DOHH2 (cell line): ENCODE measurements around the gene PAK5.

Source experiments
- H3F3A ChIP-seq: fragments of 200-600 bp; sonication (generic), shearing (Covaris generic); 2 replicates; pipeline ENCODE4 v1.6.0; 2016; ENCODE audit warnings: antibody characterized with exemption, mild to moderate bottlenecking; ENCODE audit not compliant: control insufficient read depth, insufficient read depth
- H3K27ac ChIP-seq: fragments of 200-600 bp; sonication (generic); 2 replicates; pipeline ENCODE4 v1.5.1; 2014; ENCODE audit warnings: low read depth, mild to moderate bottlenecking, low read length, moderate library complexity
- H3K27me3 ChIP-seq: fragments of 200-600 bp; sonication (generic); 2 replicates; pipeline ENCODE4 v1.6.1; 2014; ENCODE audit warnings: mild to moderate bottlenecking, low read length, mixed read lengths; ENCODE audit not compliant: control insufficient read depth
- H3K36me3 ChIP-seq: fragments of 200-600 bp; sonication (generic); 2 replicates; pipeline ENCODE4 v1.6.1; 2014; ENCODE audit warnings: mild to moderate bottlenecking, low read length, moderate library complexity, mixed read lengths; ENCODE audit not compliant: control insufficient read depth
- H3K4me1 ChIP-seq: fragments of 200-600 bp; sonication (generic); 2 replicates; pipeline ENCODE4 v1.6.1; 2014; ENCODE audit warnings: mild to moderate bottlenecking, low read length, mixed read lengths; ENCODE audit not compliant: control insufficient read depth
- H3K4me2 ChIP-seq: fragments of 200-600 bp; sonication (generic); 2 replicates; pipeline ENCODE4 v1.6.0; 2014; ENCODE audit warnings: mild to moderate bottlenecking, low read length, moderate library complexity
- H3K4me3 ChIP-seq: fragments of 200-600 bp; sonication (generic); 2 replicates; pipeline ENCODE4 v1.5.1; 2014; ENCODE audit warnings: mild to moderate bottlenecking, low read length, mixed read lengths
- H3K79me2 ChIP-seq: fragments of 200-600 bp; sonication (generic); 2 replicates; pipeline ENCODE4 v1.6.1; 2014; ENCODE audit warnings: mild to moderate bottlenecking, low read length, mixed read lengths; ENCODE audit not compliant: control insufficient read depth
- H3K9me2 ChIP-seq: fragments of 200-600 bp; sonication (generic); replicated peaks from 2 replicates; pipeline ENCODE4 v1.6.1; 2014; ENCODE audit warnings: mild to moderate bottlenecking, low read length, mixed read lengths; ENCODE audit not compliant: control insufficient read depth
- H3K9me3 ChIP-seq: fragments of 200-600 bp; sonication (generic); 2 replicates; pipeline ENCODE4 v1.6.1; 2014; ENCODE audit warnings: antibody characterized with exemption, low read length, mixed read lengths; ENCODE audit not compliant: control insufficient read depth, insufficient read depth
- H4K20me1 ChIP-seq: fragments of 200-600 bp; sonication (generic); 2 replicates; pipeline ENCODE4 v1.6.0; 2014; ENCODE audit warnings: low read depth, mild to moderate bottlenecking, antibody characterized with exemption, low read length, moderate library complexity; ENCODE audit not compliant: control insufficient read depth, insufficient read depth
- EZH2phosphoT487 ChIP-seq: fragments of 200-600 bp; sonication (generic); IDR thresholded peaks from 2 replicates; pipeline ENCODE4 v1.6.1; 2017; ENCODE audit warnings: borderline replicate concordance, mild to moderate bottlenecking, antibody characterized with exemption, low read length, moderate library complexity, mixed read lengths
- TF ChIP-seq, protein P1 (sequence below): fragments of 200-600 bp; sonication (generic); IDR thresholded peaks from one replicate; pipeline ENCODE4 v1.5.1; 2014; ENCODE audit warnings: antibody characterized with exemption, mild to moderate bottlenecking, low read depth, low read length; ENCODE audit not compliant: poor library complexity, severe bottlenecking

The PAK5 gene

DNA sequence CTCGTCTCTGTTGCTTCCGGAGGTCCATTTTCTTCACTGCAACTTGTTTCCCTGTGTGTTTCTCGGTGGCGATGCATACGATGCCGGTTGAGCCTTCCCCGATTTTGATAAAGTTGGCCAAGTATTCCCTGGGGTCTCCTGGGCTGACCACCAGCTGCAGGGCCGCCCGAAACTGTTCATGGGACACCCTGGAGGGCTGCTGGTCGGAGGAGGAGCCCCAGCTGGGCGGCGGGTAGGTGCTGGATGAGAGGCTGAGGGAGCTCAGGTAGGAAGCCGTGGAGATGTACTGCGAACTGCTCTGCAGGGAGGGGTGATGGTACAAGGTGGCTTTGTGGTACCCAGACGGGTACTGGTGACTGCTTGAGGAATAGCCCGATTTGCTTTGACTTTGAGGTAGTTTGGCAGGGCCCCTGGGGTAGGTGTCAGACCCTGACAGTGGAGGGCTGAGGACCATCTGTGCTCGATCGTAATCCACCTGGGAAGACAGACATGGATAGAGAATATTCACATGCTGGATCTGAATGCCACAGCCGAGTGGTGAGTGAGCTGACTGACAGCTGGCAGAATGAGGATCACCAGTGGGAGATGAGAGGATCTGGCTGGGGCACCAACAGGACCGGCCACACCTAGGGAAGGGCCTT, 272.8 kb downstream of the PAK5 start:
- TF ChIP-seq, protein P1, sequence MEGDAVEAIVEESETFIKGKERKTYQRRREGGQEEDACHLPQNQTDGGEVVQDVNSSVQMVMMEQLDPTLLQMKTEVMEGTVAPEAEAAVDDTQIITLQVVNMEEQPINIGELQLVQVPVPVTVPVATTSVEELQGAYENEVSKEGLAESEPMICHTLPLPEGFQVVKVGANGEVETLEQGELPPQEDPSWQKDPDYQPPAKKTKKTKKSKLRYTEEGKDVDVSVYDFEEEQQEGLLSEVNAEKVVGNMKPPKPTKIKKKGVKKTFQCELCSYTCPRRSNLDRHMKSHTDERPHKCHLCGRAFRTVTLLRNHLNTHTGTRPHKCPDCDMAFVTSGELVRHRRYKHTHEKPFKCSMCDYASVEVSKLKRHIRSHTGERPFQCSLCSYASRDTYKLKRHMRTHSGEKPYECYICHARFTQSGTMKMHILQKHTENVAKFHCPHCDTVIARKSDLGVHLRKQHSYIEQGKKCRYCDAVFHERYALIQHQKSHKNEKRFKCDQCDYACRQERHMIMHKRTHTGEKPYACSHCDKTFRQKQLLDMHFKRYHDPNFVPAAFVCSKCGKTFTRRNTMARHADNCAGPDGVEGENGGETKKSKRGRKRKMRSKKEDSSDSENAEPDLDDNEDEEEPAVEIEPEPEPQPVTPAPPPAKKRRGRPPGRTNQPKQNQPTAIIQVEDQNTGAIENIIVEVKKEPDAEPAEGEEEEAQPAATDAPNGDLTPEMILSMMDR, result no peak
- TF ChIP-seq EZH2phosphoT487, result no peak
- no peaks in the 10 kb centered on the region for H3K9me2 ChIP-seq
- H4K20me1 ChIP-seq, result no peaks in the 10 kb centered on the region
- no peak overlapping the region for H3K27ac ChIP-seq
- H3K27me3 ChIP-seq, result no peaks in the 10 kb centered on the region
- H3K79me2 ChIP-seq, result no peaks in the 10 kb centered on the region
- no peaks in the 10 kb centered on the region for H3K9me3 ChIP-seq
- H3K4me3 ChIP-seq, result no peak overlapping the region
- H3K4me2 ChIP-seq, result no peak overlapping the region
- H3K4me1 ChIP-seq, result no peaks in the 10 kb centered on the region
- H3F3A ChIP-seq, result no peaks in the 10 kb centered on the region
- H3K36me3 ChIP-seq, result no peaks in the 10 kb centered on the region

GRCh38 chr20:9557411-9557810, 281.5 kb downstream of the PAK5 start:
- TF ChIP-seq, protein P1, result no peak
- no peak for TF ChIP-seq EZH2phosphoT487
- H3K9me3 ChIP-seq, result no peaks in the 10 kb centered on the region
- no peak overlapping the region for H3K4me2 ChIP-seq
- H3K36me3 ChIP-seq, result no peaks in the 10 kb centered on the region
- H3K4me3 ChIP-seq, result no peak overlapping the region
- no peaks in the 10 kb centered on the region for H3K27me3 ChIP-seq
- H3F3A ChIP-seq, result no peaks in the 10 kb centered on the region
- H3K4me1 ChIP-seq, result no peaks in the 10 kb centered on the region
- no peak overlapping the region for H3K27ac ChIP-seq
- no peaks in the 10 kb centered on the region for H3K79me2 ChIP-seq
- H3K9me2 ChIP-seq, result no peaks in the 10 kb centered on the region
- no peaks in the 10 kb centered on the region for H4K20me1 ChIP-seq

DNA sequence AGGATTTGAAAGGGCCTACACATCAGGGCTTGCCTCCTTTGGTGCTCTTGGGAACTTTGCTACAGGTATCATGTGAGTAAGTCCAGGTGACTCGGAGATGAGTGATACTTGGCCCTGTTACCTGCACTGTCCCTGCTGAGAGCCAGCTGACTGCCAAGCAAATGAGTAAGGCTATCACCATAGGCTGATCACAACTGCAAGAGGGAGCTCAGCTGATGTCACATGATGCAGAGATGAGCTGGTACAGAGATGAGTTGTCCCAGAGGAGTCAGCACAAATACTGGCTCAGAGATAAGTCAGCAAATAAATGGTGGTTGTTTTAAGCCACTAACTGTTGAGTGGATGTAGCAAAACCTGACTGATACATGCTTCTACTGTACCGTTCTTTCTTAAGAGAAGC, 283.1 kb downstream of the PAK5 start:
- no peaks in the 10 kb centered on the region for H3K79me2 ChIP-seq
- H3K4me2 ChIP-seq, result no peak overlapping the region
- no peak overlapping the region for H3K4me3 ChIP-seq
- no peaks in the 10 kb centered on the region for H3K4me1 ChIP-seq
- no peaks in the 10 kb centered on the region for H3K36me3 ChIP-seq
- no peaks in the 10 kb centered on the region for H4K20me1 ChIP-seq
- H3K27me3 ChIP-seq, result no peaks in the 10 kb centered on the region
- no peaks in the 10 kb centered on the region for H3K9me3 ChIP-seq
- no peaks in the 10 kb centered on the region for H3K9me2 ChIP-seq
- H3K27ac ChIP-seq, result no peak overlapping the region
- TF ChIP-seq EZH2phosphoT487, result no peak
- TF ChIP-seq, protein P1, result no peak
- no peaks in the 10 kb centered on the region for H3F3A ChIP-seq
